ENCODE data around the gene FAM118B. TPM values are rescaled to one million over a fixed set of nuclear protein-coding genes. Genes with fewer than 3 reads are reported as not detected.

The FAM118B gene
- total and polyA plus RNA-seq, 2 donors from 2014 or later = 14.0 to 21.5 TPM

DNA sequence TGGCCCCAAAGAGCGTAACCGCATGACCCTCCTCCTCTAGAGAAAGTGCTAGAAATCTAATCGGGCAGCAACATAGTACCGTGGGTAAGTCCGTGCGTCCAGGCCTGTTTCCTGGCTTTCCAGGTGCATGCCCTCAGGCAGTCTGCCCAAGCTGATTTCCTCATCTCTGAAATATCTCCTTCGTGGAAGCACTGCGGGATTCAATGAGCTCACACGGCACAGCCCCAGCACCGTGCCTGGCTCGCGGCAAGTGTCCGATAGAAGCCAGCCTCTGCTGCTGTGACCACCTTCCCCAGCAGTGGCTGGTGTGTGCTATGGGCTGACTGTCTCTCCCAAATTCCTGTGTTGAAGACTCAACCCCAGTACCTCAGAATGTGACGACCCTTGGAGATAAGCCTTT is 20.8 kb upstream of the FAM118B start:
- Histone ChIP-seq H3K4me3 (ENCODE audit: low read length in 3 of 3) (no peak overlapping the region), H3K36me3 (ENCODE audit: control insufficient read depth in 2 of 3, insufficient read depth in 3 of 3, low read length in 3 of 3) (peaks cover 3 to 12% (median 3%) of the 10 kb centered on the region in 3 donors), H3K9ac (ENCODE audit: low read length in 3 of 3) (no peak overlapping the region), H3K27ac (ENCODE audit: low read depth in 2 of 2, low read length in 2 of 2) (no peak overlapping the region), H3K4me1 (ENCODE audit: control insufficient read depth in 2 of 3, insufficient read depth in 2 of 3, low read depth in 1 of 3, low read length in 3 of 3) (peaks cover 0 to 4% (median 2%) of the 10 kb centered on the region in 3 donors), H3K27me3 (ENCODE audit: control insufficient read depth, insufficient read depth, low read length) (no peaks in the 10 kb centered on the region), H3K9me3 (ENCODE audit: control insufficient read depth in 2 of 3, insufficient read depth in 1 of 3, low read length in 3 of 3) (no peaks in the 10 kb centered on the region)
- no peak for FAIRE-seq
- DNase-seq = peak in 2 of 5 donors; percentile 27 to 44
- intact Hi-C loops (cut with DNase I) = loop anchor here (5.0 kb wide), 1 partner anchor 268 kb away; no protein-coding TSS in a partner anchor
- no peak for TF ChIP-seq CTCF (IDR thresholded peaks at IDR 0.05; ENCODE audit: borderline replicate concordance, extremely low read depth, insufficient read depth)

DNA sequence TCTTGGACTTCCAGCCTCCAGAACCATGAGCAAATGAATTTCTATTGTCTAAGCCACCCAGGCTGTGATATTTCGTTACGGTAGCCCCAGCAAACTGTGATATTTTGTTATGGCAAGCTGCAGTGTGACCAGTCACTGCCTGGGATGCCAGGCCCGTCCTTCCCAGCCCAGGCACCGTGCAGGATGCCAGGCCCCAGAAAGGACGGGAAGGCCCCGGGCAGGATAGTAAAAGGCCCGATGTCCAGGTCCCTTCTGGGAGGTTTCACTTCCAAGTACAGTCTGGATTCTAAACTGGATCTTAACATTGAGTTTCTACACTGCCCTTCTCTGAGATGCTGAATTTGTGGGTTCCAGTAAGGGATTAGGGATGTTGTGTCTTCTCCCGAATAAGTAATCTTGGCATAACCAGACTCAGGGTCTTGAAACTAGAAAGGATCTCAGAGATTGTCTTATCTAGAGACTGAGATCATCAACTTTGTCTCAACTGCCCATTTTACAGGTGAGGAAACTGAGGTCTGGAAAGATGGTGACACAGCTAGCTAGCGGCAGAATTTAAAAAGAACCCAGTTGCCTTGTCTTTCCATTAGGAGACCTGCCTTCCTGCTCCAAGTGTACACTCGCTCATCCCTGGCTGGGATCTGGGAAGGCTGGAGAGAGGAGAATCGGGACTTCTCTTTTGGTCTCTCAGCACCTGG is 20.1 kb upstream of the FAM118B start:
- intact Hi-C loops (cut with DNase I) = loop anchor here (5.0 kb wide), 1 partner anchor 269 kb away; no protein-coding TSS in a partner anchor
- TF ChIP-seq CTCF (IDR thresholded peaks at IDR 0.05; ENCODE audit: borderline replicate concordance, extremely low read depth, insufficient read depth) = no peak
- peaks cover 3 to 12% (median 3%) of the 10 kb centered on the region in 3 donors for H3K36me3 ChIP-seq (ENCODE audit: control insufficient read depth in 2 of 3, insufficient read depth in 3 of 3, low read length in 3 of 3)
- FAIRE-seq (no peak), DNase-seq (no peak)
- H3K27me3 ChIP-seq (ENCODE audit: control insufficient read depth, insufficient read depth, low read length) = no peaks in the 10 kb centered on the region
- no peaks in the 10 kb centered on the region for H3K9me3 ChIP-seq (ENCODE audit: control insufficient read depth in 2 of 3, insufficient read depth in 1 of 3, low read length in 3 of 3)
- no peak overlapping the region for H3K4me3 ChIP-seq (ENCODE audit: low read length in 3 of 3)
- no peaks in the 10 kb centered on the region for H3K4me1 ChIP-seq (ENCODE audit: control insufficient read depth in 2 of 3, insufficient read depth in 2 of 3, low read depth in 1 of 3, low read length in 3 of 3)
- no peak overlapping the region for H3K27ac ChIP-seq (ENCODE audit: low read depth in 2 of 2, low read length in 2 of 2)
- no peak overlapping the region for H3K9ac ChIP-seq (ENCODE audit: low read length in 3 of 3)

GRCh38 chr11:126192361-126192760 is 19.2 kb upstream of the FAM118B start:
- Histone ChIP-seq H3K36me3 (ENCODE audit: control insufficient read depth in 2 of 3, insufficient read depth in 3 of 3, low read length in 3 of 3) (peaks cover 3 to 12% (median 3%) of the 10 kb centered on the region in 3 donors), H3K9me3 (ENCODE audit: control insufficient read depth in 2 of 3, insufficient read depth in 1 of 3, low read length in 3 of 3) (peaks cover 0 to 2% (median 0%) of the 10 kb centered on the region in 3 donors), H3K27me3 (ENCODE audit: control insufficient read depth, insufficient read depth, low read length) (no peaks in the 10 kb centered on the region), H3K9ac (ENCODE audit: low read length in 3 of 3) (no peak overlapping the region), H3K27ac (ENCODE audit: low read depth in 2 of 2, low read length in 2 of 2) (no peak overlapping the region), H3K4me3 (ENCODE audit: low read length in 3 of 3) (no peak overlapping the region), H3K4me1 (ENCODE audit: control insufficient read depth in 2 of 3, insufficient read depth in 2 of 3, low read depth in 1 of 3, low read length in 3 of 3) (no peaks in the 10 kb centered on the region)
- intact Hi-C loops (cut with DNase I) = loop anchor here (5.0 kb wide), 1 partner anchor 270 kb away; no protein-coding TSS in a partner anchor
- TF ChIP-seq CTCF (IDR thresholded peaks at IDR 0.05; ENCODE audit: borderline replicate concordance, extremely low read depth, insufficient read depth) = no peak
- DNase-seq (no peak), FAIRE-seq (no peak)

Data from kidney (tissue), 14 donors.